Measurements from ENCODE around the gene PSMF1. TPM values are rescaled to one million over a fixed set of nuclear protein-coding genes. Genes with fewer than 3 reads are reported as not detected.
A peak's percentile ranks its signal among the peaks of the same experiment; 100 is the strongest.

The PSMF1 gene
- total and polyA plus RNA-seq, 8 donors, result 22.0 to 297 (median 43.2) TPM

DNA sequence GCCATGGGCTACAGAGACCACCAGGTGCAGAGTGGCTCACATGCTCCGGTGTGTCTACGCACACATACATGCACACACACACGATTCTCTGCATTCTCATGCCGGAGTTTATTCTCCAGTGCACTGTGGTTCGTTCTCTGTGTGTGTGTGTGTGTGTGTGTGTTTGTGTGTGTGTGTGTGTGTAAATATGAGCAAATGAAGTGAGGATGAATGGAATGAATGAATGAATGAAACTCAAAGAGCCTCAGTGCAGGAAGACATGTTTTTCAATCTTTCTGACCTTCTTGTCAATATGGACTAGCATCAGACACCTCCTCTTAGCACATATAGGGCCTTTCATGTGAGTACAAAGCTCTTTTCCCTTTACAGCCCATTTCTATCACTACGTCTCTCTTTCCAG, 64.8 kb downstream of the PSMF1 start:
- peaks cover 6 to 46% (median 25%) of the 10 kb centered on the region in 3 donors for H3K27me3 ChIP-seq
- no peak overlapping the region for H3K27ac ChIP-seq
- 48 to 75% (median 65%) methylated on average over 6 of the region's 6 CpGs for WGBS, 5 donors
- DNase-seq, result no peak
- no peaks in the 10 kb centered on the region for H3K9me3 ChIP-seq
- H3K36me3 ChIP-seq, result peaks cover 0 to 19% (median 5%) of the 10 kb centered on the region in 4 donors
- TF ChIP-seq POLR2A (IDR thresholded peaks at IDR 0.05) (no peak), POLR2AphosphoS5 (IDR thresholded peaks at IDR 0.05) (no peak), EP300 (IDR thresholded peaks at IDR 0.05) (no peak)
- TF ChIP-seq, protein P1, sequence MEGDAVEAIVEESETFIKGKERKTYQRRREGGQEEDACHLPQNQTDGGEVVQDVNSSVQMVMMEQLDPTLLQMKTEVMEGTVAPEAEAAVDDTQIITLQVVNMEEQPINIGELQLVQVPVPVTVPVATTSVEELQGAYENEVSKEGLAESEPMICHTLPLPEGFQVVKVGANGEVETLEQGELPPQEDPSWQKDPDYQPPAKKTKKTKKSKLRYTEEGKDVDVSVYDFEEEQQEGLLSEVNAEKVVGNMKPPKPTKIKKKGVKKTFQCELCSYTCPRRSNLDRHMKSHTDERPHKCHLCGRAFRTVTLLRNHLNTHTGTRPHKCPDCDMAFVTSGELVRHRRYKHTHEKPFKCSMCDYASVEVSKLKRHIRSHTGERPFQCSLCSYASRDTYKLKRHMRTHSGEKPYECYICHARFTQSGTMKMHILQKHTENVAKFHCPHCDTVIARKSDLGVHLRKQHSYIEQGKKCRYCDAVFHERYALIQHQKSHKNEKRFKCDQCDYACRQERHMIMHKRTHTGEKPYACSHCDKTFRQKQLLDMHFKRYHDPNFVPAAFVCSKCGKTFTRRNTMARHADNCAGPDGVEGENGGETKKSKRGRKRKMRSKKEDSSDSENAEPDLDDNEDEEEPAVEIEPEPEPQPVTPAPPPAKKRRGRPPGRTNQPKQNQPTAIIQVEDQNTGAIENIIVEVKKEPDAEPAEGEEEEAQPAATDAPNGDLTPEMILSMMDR (IDR thresholded peaks at IDR 0.05), result no peak
- H3K4me1 ChIP-seq, result peaks cover 12 to 28% (median 21%) of the 10 kb centered on the region in 4 donors
- intact Hi-C loops (cut with DNase I; ENCODE audit: low total_unique reads), result no loop called here
- H3K4me3 ChIP-seq, result no peak overlapping the region

- TF ChIP-seq EP300 (IDR thresholded peaks at IDR 0.05) (no peak), POLR2AphosphoS5 (IDR thresholded peaks at IDR 0.05) (no peak)
- TF ChIP-seq, protein P1 (IDR thresholded peaks at IDR 0.05), result no peak
- Histone ChIP-seq H3K9me3 (no peaks in the 10 kb centered on the region), H3K4me3 (peak overlapping the region in 3 of 4 donors; percentile 47 to 73 (median 62)), H3K4me1 (peaks cover 12 to 28% (median 21%) of the 10 kb centered on the region in 4 donors), H3K27ac (no peak overlapping the region), H3K27me3 (peaks cover 6 to 46% (median 25%) of the 10 kb centered on the region in 3 donors), H3K36me3 (peaks cover 0 to 13% (median 3%) of the 10 kb centered on the region in 4 donors)
- DNase-seq, result no peak
- intact Hi-C loops (cut with DNase I; ENCODE audit: low total_unique reads), result no loop called here
- WGBS, 5 donors, result 23 to 32% (median 25%) methylated on average over 12 to 13 of the region's 13 CpGs
Measured at GRCh38 chr20:1184260-1184637, 65.8 kb downstream of the PSMF1 start.

- TF ChIP-seq POLR2A (IDR thresholded peaks at IDR 0.05) (no peak), EP300 (IDR thresholded peaks at IDR 0.05) (no peak), POLR2AphosphoS5 (IDR thresholded peaks at IDR 0.05) (no peak)
- TF ChIP-seq, protein P1 (IDR thresholded peaks at IDR 0.05), result no peak
- 0 to 4% (median 1%) methylated on average over 15 to 76 of the region's 76 CpGs for WGBS, 5 donors
- peak within 1 kb of the TSS; percentile 47 to 73 (median 55) for H3K4me3 ChIP-seq
- peaks cover 6 to 46% (median 25%) of the 10 kb centered on the region in 3 donors for H3K27me3 ChIP-seq
- H3K9me3 ChIP-seq, result no peaks in the 10 kb centered on the region
- H3K27ac ChIP-seq, result peak within 1 kb of the TSS in 1 of 5 donors; percentile 49
- DNase-seq, result peak in 1 of 2 donors; percentile 36
- H3K36me3 ChIP-seq, result peaks cover 0 to 10% (median 3%) of the 10 kb centered on the region in 4 donors
- peaks cover 12 to 28% (median 21%) of the 10 kb centered on the region in 4 donors for H3K4me1 ChIP-seq
- intact Hi-C loops (cut with DNase I; ENCODE audit: low total_unique reads), result no loop called here
Measured at GRCh38 chr20:1184638-1185315, 66.4 kb downstream of the PSMF1 start, which contains the start of gene TMEM74B. Gene TMEM74B, minus strand, starts transcription at chr20:1184981. Its CDS starts 1,180 bp downstream, at chr20:1183801.

DNA sequence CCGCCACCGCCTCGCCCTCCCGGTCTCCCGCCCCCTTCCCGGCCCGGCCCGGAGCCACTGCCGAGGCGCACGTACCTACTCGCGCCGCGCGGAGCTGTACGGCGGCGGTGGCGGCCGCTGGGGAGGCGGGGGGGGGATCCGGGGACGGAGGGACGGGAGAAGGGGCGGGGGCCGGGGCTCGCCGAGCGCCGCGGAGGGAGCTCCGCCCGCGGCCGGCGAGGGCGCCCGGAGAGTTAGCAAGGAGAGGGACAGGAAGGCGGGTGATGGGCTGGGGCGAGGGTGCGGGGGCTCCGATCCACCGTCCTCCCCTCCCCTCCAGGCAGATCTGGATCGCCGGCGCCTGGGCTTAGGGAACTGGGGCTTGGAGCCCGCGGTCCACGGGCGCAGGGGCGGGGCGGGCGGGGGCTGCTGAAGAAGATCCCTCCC, 66.9 kb downstream of the PSMF1 start:
- DNase-seq, result peak in 1 of 2 donors; percentile 34
- no peaks in the 10 kb centered on the region for H3K9me3 ChIP-seq
- intact Hi-C loops (cut with DNase I; ENCODE audit: low total_unique reads), result no loop called here
- H3K4me1 ChIP-seq, result peaks cover 12 to 28% (median 21%) of the 10 kb centered on the region in 4 donors
- H3K4me3 ChIP-seq, result peak overlapping the region; percentile 47 to 73 (median 55)
- H3K27ac ChIP-seq, result peak overlapping the region in 1 of 5 donors; percentile 49
- peaks cover 6 to 46% (median 25%) of the 10 kb centered on the region in 3 donors for H3K27me3 ChIP-seq
- TF ChIP-seq POLR2AphosphoS5 (IDR thresholded peaks at IDR 0.05) (no peak), EP300 (IDR thresholded peaks at IDR 0.05) (no peak)
- TF ChIP-seq, protein P1 (IDR thresholded peaks at IDR 0.05), result no peak
- peaks cover 0 to 10% (median 3%) of the 10 kb centered on the region in 4 donors for H3K36me3 ChIP-seq
- 0 to 1% (median 1%) methylated on average over 12 to 54 of the region's 54 CpGs for WGBS, 5 donors

All from stomach (tissue), 9 donors.